Calu3 (cell line): ENCODE data around the gene ZAR1. TPM values are rescaled to one million over a fixed set of nuclear protein-coding genes. Genes with fewer than 3 reads are reported as not detected.

Experiments used
- BruUV-seq: library from RNA; stranded (reverse); fragments of 400-500 nt; replicated peaks from 2 replicates; lab custom pipeline; 2021; lab: Mats Ljungman, UMichigan
- CTCF ChIA-PET: fragments of 300-600 bp; sonication (Branson Sonifier 250); formaldehyde crosslinking; loops from one replicate; lab custom pipeline; 2022; ENCODE audit warnings: antibody characterized with exemption; lab: Charles Lee
- DNase-seq: peaks from one replicate; pipeline ENCODE4 v3.0.0; 2022
- H3K27ac Mint-ChIP-seq: one replicate; pipeline ENCODE4 v1.8.0; 2022; ENCODE audit warnings: mixed read lengths; ENCODE audit not compliant: unreplicated experiment
- H3K27me3 Mint-ChIP-seq: one replicate; pipeline ENCODE4 v1.8.0; 2022; ENCODE audit warnings: mixed read lengths; ENCODE audit not compliant: unreplicated experiment
- H3K36me3 Mint-ChIP-seq: one replicate; pipeline ENCODE4 v1.8.0; 2022; ENCODE audit warnings: mild to moderate bottlenecking, moderate library complexity, mixed read lengths; ENCODE audit not compliant: insufficient read depth, unreplicated experiment
- H3K4me1 Mint-ChIP-seq: one replicate; pipeline ENCODE4 v1.8.0; 2022; ENCODE audit warnings: mild to moderate bottlenecking, low read depth, mixed read lengths; ENCODE audit not compliant: unreplicated experiment
- H3K4me3 Mint-ChIP-seq: one replicate; pipeline ENCODE4 v1.8.0; 2022; ENCODE audit warnings: mild to moderate bottlenecking, low read depth, moderate library complexity, mixed read lengths; ENCODE audit not compliant: unreplicated experiment
- H3K9me3 Mint-ChIP-seq: one replicate; pipeline ENCODE4 v1.8.0; 2022; ENCODE audit warnings: low read depth, mixed read lengths; ENCODE audit not compliant: unreplicated experiment
- CTCF ChIP-seq: fragments of 200-600 bp; IDR thresholded peaks from one replicate; pipeline ENCODE4 v1.8.0; 2022; ENCODE audit warnings: antibody characterized with exemption; ENCODE audit not compliant: unreplicated experiment
- intact Hi-C: fragments of 100-400 bp; cut with micrococcal nuclease; formaldehyde crosslinking; loops from one replicate; pipeline ENCODE4 v1.10.0; 2022; ENCODE audit not compliant: unreplicated experiment
- total RNA-seq: library from RNA; stranded (reverse); gene quantifications from 2 replicates; pipeline ENCODE4 v1.2.3, GENCODE V29; 2022

ZAR1 gene
- total RNA-seq, 1 experiment from 2014 or later, result not detected

- no peak for TF ChIP-seq CTCF
- CTCF ChIA-PET, result no interaction called here
- Mint-ChIP-seq H3K36me3 (no peaks in the 10 kb centered on the region), H3K4me1 (no peaks in the 10 kb centered on the region), H3K9me3 (no peaks in the 10 kb centered on the region), H3K27ac (no peak overlapping the region), H3K4me3 (peak overlapping the region; percentile 62), H3K27me3 (peaks cover 8% of the 10 kb centered on the region)
- no peak for DNase-seq
- intact Hi-C loops, result no loop called here
- BruUV-seq, result no TSS peak
Observed at GRCh38 chr4:48489683-48490011, 405 bp upstream of the ZAR1 start.

GRCh38 chr4:48490680-48491513 lies 845 bp downstream of the ZAR1 start:
- Mint-ChIP-seq H3K9me3 (no peaks in the 10 kb centered on the region), H3K4me3 (no peak overlapping the region), H3K27me3 (no peaks in the 10 kb centered on the region), H3K36me3 (no peaks in the 10 kb centered on the region), H3K4me1 (no peaks in the 10 kb centered on the region), H3K27ac (no peak overlapping the region)
- DNase-seq, result no peak
- intact Hi-C loops, result no loop called here
- CTCF ChIA-PET, result no interaction called here
- TF ChIP-seq CTCF, result no peak
- no TSS peak for BruUV-seq

- intact Hi-C loops, result no loop called here
- no peak for DNase-seq
- Mint-ChIP-seq H3K27ac (no peak overlapping the region), H3K4me1 (no peaks in the 10 kb centered on the region), H3K27me3 (no peaks in the 10 kb centered on the region), H3K36me3 (no peaks in the 10 kb centered on the region), H3K9me3 (no peaks in the 10 kb centered on the region), H3K4me3 (no peak overlapping the region)
- no peak for TF ChIP-seq CTCF
- CTCF ChIA-PET, result no interaction called here
- no TSS peak for BruUV-seq
Observed at GRCh38 chr4:48491514-48492176, 1.6 kb downstream of the ZAR1 start.

GRCh38 chr4:48493452-48494100 lies 3.5 kb downstream of the ZAR1 start:
- CTCF ChIA-PET, result no interaction called here
- Mint-ChIP-seq H3K27ac (no peak overlapping the region), H3K9me3 (no peaks in the 10 kb centered on the region)

More at GRCh38 chr4:48493452-48494100, 3.5 kb downstream of the ZAR1 start:
- no peak for DNase-seq
- Mint-ChIP-seq H3K4me3 (no peak overlapping the region), H3K36me3 (no peaks in the 10 kb centered on the region), H3K4me1 (no peaks in the 10 kb centered on the region), H3K27me3 (no peaks in the 10 kb centered on the region)
- TSS peak; percentile 17 for BruUV-seq
- intact Hi-C loops, result no loop called here
- TF ChIP-seq CTCF, result no peak
